GM19240 (cell line): ENCODE results near the gene SDR42E2.
"Not testable (repeated sequence)": the region's sequence is repeated elsewhere in the genome, so short reads cannot be mapped to it uniquely, and the experiment has no call there.

ENCODE experiments used
- DNase-seq: peaks from one replicate; pipeline ENCODE4 v3.0.0; 2011; ENCODE audit warnings: low spot score; ENCODE audit not compliant: insufficient read length

Gene SDR42E2

DNA sequence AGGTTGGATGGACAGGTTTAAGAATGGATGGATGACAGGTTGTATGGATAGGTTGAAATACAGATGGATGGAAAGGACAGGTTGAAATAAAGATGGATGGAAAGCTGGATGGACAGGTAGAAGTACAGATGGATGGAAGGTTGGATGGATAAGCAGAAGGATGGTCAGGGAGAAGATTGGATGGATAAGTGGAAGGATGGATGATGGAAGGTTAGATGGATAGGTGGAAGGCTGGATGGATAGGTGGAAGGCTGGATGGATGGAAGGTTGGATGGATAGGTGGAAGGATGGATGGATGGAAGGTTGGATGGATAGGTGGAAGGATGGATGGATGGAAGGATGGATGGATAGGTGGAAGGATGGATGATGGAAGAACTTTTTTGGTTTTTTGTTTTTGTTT, 905 bp upstream of the SDR42E2 start:
- DNase-seq, result no peak

DNA sequence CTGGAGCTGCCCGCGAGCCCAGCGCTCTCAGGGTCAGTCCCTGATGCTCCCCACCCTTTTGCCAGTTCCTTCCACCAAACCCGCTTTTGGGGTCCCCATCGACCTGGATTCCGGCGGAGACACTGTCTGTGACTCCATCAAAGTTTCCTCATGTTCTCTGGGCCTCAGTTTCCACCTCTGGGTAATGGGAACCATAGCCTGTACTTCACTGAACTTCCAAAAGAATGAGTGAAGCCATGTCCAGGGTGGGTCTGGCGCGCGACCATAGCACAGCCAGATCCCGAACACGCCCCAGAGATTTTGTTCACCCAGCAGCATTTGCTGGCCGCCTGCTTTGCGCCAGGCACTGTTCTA, 327 bp downstream of the SDR42E2 start:
- no peak for DNase-seq

DNA sequence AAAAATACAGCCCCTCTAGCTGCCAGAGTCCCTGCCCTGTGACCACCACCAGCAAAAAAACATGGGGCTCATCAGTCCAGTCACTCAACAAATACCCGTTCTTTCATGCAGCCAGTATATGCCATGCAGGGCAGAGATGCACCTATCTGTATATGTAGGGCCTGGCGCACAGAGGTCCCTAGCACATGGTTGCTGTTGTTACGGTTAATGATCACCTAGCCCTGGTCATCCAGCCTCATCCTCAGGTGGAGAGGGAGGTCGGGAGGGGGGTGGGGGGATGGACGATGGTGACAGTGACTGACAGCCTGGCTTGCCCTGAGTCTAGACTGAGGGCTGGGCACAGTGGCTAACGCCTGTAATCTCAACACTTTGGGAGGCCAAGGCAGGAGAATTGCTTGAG, 1.5 kb downstream of the SDR42E2 start:
- DNase-seq, result no peak

DNA sequence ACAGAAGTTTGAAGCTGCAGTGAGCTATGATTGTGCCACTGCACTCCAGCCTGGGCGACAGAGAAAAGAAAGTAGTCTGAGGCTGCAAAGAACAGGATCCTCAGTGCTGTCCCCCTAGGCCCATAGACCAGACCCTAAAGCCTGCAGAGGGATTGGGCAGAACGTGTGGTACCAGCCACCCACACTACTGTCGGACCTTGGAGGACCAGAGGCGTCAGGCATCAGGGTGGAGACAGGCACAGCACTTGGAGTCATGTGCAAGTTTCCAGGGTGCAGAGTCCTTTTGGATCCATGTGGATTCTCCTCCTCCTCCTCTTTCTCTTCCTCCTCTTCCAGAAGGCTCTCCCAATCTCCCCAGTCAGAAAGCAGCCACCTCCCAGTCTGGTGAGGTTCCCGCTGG, 2.2 kb downstream of the SDR42E2 start:
- DNase-seq, result no peak

DNA sequence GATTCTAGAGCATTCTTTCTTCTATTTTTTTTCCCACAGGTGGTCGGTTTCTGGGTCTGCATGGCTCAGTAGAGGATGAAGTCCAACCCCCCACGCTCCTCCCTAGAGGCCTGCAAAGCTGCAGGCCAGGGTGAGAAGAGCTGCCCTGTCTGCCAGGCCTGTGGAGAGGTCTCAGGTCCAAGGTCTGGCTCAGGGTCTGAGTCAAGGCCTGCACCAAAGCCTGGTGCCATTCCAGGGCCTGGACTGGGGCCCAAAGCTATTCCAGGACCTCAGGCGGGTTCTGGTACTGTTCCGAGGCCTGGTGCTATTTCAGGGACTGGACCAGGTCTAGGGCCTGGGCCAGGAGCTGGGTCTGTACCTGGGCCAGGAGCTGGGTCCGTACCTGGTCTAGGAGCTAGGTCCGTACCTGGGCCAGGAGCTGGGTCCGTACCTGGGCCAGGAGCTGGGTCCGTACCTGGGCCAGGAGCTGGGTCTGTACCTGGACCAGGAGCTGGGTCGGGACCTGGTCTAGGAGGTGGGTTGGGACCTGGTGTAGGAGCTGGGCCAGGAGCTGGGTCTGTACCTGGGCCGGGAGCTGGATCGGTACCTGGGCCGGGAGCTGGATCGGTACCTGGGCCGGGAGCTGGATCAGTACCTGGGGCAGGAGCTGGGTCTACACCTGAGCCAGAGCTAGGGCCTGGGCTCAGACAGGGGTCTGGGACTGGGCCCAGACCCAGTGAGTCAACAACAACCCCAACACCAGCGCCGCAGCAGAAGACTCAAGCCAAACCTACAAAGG, 3.4 kb downstream of the SDR42E2 start:
- DNase-seq, result no peak

DNA sequence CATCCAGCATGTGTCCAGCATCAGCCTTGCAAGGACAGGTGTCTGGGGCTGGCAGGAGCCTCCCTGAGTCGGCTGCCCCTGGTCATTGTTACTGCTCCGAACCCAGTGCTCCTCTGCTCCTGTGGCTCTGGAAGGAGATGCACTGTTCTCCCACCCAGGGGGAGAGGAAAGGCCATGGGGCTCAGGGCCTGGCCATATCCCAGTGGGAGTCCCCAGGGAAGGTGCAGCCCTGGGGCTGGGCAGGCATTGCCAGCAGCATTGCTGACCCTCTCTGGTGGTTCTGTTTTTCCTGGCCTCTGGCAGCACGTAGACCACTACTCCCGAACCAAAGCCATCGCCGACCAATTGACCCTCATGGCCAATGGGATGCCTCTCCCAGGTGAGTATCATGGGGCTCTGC, 9.6 kb downstream of the SDR42E2 start:
- no peak for DNase-seq

DNA sequence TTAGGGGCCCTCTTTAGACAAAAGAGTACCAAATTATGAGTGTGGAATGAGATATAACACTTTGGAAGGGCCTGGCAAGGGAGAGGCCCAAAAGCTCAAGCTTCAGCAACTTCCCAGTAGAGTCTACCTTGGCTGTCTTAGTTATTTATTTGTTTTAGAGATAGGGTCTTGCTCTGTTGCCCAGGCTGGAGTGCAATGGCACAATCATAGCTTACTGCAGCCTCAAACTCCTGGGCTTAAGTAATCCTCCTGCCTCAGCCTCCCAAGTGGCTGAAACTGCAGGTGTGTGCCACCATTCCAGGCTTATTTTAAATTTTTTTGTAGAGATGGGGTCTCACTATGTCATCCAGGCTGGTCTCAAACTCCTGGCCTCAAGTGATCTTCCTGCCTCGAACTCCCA, 10.3 kb downstream of the SDR42E2 start:
- not testable (repeated sequence) for DNase-seq

DNA sequence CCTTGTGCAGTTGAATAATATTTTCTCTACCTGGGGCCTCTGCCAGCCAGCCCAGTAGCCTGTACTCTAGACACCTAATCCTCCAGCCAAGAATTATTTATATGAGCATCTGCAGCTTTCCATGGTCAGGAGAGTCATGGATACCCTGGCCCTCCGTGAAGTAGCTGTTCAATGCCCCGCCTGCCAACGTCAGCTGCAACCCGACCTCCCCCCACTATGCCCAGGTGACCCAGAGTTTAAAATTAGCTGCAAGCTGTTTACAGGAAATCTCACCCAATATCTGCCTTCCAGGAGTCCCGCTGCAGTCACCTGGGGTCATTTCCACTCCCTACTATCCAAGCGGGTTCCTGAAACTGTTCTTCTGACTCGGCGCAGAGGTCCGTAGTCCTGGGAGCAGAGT, 12.3 kb downstream of the SDR42E2 start:
- DNase-seq, result no peak

DNA sequence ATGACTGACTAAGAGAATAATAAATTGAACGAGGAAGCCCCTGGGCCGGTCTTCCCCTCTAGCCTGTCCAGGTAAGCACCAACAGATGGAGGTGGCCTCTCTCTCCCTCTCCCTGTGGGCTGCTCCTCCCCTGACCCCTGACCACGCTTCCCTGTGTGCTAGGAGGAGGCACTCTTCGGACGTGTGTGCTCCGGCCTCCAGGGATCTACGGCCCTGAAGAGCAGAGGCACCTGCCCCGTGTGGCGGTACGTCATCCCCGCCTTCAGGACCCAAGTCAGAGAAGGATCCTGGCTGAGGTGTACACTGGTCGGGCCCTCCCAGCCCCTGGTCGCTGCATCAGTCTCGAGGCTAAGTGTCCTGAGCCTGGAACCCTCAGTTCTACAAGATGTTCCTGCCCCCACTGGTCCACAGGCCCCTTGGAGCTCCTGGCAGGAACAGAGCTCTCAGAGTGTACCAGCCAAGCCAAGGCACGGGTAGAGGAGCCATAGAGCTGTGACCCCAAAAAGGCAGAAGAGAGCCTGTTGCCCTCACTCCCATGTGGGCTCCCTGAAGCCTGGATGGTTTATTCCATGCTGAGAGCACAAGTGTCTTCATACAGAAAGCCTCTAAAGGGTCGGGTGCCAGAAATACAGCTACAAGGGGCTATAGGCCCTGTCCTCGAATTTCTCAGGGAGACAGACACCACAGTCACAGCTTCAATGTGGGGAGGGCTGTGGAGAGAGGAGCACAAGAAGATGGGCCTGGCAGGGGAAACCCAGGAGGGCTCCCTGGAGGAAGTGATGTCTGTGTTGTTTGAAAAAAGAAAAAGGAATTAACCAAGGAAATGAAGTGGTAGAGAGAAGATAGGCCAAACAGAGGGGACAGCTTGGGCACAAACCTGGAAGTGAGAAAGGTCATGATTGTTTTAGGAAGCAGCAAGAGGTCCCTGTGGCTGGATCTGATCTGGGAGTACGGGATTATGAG, 15.9 kb downstream of the SDR42E2 start:
- no peak for DNase-seq

DNA sequence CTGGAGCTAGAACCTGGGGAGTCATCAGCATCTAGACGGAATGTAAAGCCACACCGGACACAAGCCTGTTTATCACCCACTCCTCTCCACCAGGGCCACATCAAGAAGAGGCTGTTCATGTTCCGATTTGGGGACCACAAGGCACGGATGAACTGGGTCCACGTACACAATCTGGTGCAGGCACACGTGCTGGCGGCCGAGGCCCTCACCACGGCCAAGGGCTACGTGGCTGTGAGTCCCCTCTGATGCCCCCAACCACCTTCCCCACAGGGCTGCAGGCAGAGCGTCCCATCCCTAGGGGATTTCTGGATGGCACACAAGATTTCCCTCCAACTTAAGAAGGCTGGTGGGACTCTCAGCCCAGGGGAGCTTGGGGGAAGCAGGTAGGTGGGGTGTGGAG, 19.1 kb downstream of the SDR42E2 start:
- no peak for DNase-seq

DNA sequence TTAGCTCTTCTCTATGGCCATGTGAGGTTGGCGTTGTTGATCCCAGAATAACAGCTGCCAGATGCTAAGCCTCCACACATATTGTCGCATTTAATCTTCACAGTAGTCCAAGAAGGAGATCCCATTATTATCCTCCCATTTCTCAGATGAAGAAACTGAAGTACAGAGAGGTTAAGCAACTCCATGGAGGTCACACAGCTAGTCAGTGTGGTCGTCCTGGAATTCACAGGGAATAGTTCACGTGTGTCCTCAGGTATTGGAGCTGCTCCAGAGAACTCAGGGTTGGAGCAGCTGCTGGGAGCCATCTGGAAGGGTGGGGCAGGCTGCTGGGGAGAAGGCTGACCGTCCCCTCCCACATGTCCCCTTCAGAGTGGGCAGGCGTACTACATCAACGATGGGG, 19.5 kb downstream of the SDR42E2 start:
- DNase-seq, result no peak

DNA sequence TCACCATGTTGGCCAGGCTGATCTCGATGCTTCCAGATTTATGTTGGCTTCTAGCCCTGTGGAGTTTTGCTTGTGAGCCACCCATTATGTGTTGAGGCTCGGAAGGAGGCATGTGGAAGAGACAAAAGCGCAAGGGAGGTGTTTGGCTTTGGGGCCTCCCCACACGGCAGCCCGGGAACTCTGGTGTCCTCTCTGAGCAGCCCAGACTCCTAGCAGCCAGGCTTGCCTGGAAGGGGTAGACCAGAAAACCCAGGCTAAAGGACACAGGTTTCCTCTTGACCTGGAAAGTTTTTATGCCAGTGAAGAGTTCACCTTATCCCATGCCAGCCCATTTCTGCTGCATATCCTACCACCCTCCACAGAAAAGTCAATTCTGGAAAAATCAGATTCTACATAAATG, 21.0 kb downstream of the SDR42E2 start:
- DNase-seq, result no peak

DNA sequence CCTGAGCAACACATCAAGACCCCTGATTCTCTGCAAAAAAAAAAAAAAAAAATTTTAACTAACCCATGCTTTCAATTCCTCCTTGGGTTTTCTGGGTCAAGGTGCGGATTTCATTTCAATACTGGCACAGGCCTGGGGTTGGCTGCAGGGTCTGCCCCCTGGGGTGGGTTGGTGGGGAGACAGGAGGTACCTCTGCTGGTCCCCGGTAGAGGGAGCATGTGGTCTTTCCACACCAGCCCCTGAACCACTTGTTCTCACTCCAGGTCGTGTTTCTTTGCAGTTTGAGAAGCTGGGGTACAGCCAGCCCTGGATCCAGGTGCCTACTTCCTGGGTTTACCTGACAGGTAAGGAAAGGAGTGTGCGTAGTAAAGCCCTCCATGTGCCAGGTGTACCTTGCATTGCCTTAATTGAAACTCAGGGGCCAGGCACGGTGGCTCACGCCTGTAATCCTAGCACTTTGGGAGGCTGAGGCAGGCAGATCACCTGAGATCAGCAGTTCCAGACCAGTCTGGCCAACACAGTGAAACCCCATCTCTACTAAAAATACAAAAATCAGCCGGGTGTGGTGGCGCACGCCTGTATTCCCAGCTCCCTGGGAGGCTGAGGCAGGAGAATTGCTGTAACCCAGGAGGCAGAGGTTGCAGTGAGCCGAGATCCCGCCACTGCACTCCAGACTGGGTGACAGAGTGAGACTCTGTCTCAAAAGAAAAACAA, 21.8 kb downstream of the SDR42E2 start:
- no peak for DNase-seq

DNA sequence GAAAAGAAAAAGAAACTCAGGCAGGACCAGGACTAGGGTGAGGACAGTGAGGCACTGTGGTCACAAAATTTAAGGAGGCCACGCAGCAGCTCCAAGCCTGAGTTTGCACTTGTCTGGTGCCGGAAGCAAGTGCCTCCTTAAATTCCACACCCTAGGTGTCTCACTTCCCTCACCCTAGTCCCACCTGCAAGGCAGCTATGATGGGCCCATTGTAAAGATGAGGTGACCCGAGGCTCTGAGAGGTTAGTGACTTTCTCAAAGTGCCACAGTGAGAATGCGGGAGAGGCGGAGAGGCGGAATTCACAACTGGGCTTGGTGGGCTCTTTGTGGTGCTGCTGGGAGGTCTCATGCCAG, 22.3 kb downstream of the SDR42E2 start:
- no peak for DNase-seq

DNA sequence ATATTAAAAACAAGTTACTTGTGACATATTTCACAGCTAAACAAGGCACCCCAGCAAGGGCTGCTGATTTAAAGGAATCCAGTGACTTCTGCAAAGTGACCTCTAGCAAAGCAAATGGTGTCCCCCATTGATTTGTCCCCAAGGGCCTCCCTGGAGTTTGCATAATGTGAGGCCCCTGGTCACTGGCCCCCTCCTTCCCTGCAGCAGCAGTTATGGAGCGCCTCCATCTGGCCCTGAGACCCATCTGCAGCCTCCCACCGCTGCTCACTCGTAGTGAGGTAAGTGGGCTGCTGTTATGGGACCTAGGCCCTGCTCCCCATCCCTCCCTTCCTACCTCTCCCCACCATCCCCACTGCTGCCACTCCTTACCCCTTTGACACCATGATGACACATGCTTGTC, 24.2 kb downstream of the SDR42E2 start:
- DNase-seq, result no peak

DNA sequence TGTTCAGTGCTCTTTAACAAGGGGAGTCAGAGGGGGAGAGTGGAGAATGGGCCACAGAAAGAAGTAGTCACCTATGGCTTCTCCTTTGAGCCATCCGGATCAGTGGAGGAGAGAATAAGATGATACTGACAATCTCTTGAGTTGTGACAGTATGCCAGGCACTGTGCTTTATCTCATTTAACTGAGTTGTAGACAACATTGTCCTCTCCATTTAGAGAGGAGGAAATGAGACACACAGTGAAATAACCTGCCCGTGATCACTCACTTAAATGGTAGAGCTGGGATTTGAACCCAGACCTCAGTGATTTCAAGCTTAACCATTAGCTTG, 25.9 kb downstream of the SDR42E2 start:
- DNase-seq, result no peak

DNA sequence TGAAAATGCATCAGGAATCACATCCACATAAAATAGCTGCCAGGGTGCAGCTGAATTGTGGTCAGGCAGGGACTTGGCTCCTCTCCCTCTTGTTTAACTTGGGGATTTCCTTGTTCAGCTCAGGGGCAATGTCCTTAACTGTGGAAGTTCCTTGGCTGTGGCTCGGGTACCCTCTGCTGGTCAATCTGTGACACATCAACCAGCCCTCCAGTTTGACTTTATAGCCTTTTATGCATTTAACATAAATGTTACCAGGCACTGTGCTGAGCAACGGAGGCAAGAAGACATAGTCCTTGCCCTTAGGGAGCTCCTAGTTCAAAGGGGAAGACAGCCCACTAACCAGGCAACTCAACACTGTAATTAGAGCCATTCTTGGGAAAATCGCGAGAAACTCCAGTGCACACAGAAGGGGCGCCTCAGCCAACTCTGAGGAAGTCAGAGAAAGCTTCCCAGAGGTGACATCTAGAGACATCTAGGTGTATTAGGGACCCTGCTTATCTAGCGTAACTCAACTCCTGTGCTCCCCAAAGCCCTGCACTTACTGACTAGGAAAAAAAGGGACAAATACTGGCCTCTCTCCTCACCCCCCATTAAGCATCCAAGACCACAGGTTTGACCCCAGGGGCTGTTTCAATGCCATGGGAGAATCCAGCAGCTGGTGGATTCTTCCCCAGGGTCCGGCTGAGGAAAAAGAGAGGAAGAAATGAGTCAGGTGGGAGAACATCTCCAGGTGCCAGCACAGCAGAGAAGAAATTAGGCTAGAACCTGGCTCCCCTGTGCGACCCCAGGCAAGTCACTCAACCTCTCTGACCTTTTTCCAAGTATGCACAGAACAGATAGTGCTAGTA, 26.5 kb downstream of the SDR42E2 start:
- peak; percentile 47 for DNase-seq

DNA sequence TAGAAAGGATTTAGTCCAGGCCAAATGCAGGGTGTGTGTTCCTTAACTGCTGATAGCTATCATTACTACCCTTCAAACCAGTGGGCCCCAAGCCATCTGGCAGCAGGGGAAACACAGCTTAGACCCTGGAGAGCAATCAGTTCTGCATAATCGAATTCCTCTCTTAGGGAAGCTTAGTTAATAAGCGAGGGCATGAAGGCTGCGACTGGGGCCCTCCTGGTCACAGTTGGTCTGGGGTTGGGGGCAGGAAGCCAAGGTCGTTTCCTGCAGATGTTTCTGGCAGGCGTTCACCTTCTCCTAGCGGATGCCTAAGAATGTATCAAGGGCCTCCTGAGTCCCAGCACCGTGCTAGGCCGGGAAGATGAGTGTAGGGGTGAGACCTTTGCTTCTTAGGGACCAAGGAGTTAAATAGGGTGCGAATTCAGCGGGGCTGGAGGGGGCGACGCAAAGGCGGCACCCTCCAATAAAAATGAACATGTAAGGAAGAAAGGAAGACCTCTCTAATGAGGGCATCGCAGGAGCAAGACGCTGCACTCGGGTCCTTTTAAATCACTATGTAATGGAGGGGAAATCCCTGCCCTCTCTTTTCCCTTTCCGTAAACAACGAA, 27.3 kb downstream of the SDR42E2 start:
- no peak for DNase-seq

DNA sequence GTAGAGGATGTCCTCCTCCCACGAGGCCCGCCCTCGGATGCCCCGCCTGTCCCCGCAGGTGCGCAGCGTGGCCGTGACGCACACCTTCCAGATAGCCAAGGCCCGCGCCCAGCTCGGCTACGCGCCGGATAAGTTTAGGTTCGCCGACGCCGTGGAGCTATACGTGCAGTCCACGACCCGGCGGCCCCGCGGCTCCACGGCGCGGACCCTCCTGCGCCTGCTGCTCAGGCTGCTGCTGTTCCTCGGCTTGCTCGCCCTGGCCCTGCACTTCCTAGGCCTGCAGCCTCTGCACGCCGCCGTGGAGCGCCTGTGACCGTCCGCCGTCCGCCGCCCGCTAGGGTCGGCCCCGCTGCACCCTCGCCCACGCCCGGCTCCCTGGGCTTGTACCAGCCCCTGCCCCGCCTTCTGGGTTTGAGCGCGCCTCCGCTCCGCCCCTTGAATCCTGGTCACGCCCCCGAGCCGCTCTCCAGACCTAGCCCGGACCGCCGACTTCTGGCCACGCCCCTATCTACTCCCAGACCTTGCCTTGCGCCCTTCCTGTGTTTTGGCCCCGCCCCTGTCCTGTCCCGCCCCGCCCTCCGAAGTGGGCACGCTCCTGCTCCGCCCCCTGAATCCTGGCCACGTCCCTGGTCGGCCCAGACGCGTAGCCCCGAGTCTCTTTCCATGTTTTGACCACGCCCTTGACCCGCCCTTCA, 27.9 kb downstream of the SDR42E2 start:
- peak; percentile 69 for DNase-seq

DNA sequence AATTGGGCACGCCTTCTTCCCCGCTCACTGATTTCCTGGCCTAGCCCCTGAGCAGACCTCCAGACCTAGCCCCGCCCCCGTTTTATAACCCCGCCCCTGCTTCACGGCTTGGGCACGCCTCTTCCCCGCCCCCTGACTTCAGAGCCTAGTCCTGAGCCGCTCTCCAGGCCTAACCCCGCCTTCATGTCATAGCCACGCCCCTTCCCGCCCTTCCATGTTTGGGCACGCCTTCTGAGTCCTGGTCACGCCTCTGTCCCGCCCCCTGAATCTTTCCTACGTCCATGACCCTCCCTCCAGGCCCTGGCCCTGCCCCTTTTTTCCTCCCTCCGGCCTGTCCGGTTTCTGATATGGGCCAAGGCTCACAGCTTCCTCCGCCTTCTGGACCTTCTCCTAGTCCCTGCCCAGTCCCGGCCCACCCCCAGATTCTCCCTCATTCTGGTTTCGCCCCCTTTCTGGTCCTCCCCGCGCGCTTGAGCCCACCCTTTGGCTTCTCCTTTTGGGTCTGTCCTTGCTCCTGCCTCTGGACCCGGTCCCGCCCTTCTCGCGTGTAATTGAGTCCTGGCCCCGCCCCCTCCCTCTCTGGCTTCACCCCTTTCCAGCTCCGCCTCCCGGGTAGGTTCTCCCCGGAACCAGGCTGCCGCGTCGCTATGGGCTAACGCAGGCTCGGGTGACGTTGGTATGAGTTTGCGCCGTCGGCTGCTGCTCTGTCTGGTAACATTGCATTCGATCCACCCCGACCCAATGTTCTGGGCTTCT, 28.6 kb downstream of the SDR42E2 start:
- DNase-seq, result peak; percentile 52
